ENCODE measurements around the gene TNFAIP8L3. TPM values are rescaled to one million over a fixed set of nuclear protein-coding genes. Genes with fewer than 3 reads are reported as not detected.

The TNFAIP8L3 gene
- total and polyA plus RNA-seq, 2 donors, result 0.47 to 4.7 TPM

DNA sequence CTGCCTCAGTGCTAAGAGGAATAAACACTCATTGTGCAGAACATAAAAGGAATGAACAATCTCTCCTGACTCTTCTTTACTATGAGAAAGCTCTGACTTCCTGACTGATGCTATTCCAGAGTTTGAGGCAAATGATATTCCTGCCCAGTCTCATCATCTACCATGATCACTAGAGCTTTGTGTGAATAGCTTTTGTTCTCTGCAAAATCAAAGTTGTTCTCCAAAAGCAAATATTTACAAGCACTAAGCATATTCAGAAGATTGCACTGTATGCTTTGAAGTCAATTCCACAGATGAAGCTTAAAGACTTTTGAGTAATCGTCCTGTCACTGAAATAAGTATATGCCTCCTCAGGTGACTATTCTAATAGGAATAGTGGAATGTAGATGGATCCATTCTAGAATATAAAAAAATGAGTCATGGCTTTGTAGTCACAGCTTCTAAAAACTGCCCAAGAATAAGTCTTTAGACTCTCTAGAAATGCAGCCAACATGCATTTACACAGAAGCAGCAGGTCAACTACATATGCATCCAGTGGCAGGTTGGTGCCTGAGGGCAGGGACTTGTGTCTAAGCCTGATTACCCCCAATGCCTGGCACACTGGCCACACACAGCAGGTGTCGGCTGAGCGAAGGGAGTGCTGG is 34.6 kb downstream of the TNFAIP8L3 start:
- Histone ChIP-seq H3K27me3 (ENCODE audit: control insufficient read depth in 2 of 2, insufficient read depth in 1 of 2, low read length in 1 of 2) (no peaks in the 10 kb centered on the region), H3K4me3 (ENCODE audit: low read length in 2 of 2) (no peak overlapping the region), H3K9me3 (ENCODE audit: control insufficient read depth in 2 of 2, insufficient read depth in 1 of 2, low read length in 1 of 2) (no peaks in the 10 kb centered on the region), H3K4me1 (ENCODE audit: control insufficient read depth in 2 of 2, insufficient read depth in 2 of 2, low read length in 2 of 2) (no peaks in the 10 kb centered on the region), H3K36me3 (ENCODE audit: control insufficient read depth in 2 of 2, insufficient read depth in 2 of 2, low read length in 1 of 2) (no peaks in the 10 kb centered on the region), H3K27ac (ENCODE audit: low read depth in 1 of 2, low read length in 1 of 2) (no peak overlapping the region)
- DNase-seq (ENCODE audit: low read depth in 6 of 9, low spot score in 9 of 9), result no peak
- WGBS, result 98% methylated on average over 3 of the region's 3 CpGs

DNA sequence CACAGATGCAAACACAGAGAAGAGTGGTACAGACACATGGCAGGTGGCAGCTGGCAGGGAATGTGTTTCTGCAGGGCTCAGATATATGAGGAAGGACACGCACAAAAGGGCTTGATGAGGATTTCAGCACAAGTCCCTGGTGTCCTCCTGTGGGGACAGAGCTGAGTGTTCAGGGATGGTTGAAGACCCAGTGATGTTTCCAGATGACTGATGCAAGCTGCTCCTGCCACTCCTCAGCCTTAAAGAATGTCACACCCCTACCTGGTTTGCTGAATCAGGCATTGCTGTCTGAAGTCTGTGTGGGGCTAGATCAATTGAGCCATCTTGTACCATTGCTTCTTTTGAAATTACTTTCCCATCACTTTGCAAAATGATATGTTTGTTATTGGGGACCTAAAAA is 40.2 kb downstream of the TNFAIP8L3 start:
- DNase-seq (ENCODE audit: low read depth in 6 of 9, low spot score in 9 of 9), result no peak
- H3K4me1 ChIP-seq (ENCODE audit: control insufficient read depth in 2 of 2, insufficient read depth in 2 of 2, low read length in 2 of 2), result no peaks in the 10 kb centered on the region
- no peak overlapping the region for H3K4me3 ChIP-seq (ENCODE audit: low read length in 2 of 2)
- no peak overlapping the region for H3K27ac ChIP-seq (ENCODE audit: low read depth in 1 of 2, low read length in 1 of 2)
- no peaks in the 10 kb centered on the region for H3K36me3 ChIP-seq (ENCODE audit: control insufficient read depth in 2 of 2, insufficient read depth in 2 of 2, low read length in 1 of 2)
- H3K27me3 ChIP-seq (ENCODE audit: control insufficient read depth in 2 of 2, insufficient read depth in 1 of 2, low read length in 1 of 2), result no peaks in the 10 kb centered on the region
- no peaks in the 10 kb centered on the region for H3K9me3 ChIP-seq (ENCODE audit: control insufficient read depth in 2 of 2, insufficient read depth in 1 of 2, low read length in 1 of 2)
- 98% methylated on average over 1 of the region's 1 CpG for WGBS

GRCh38 chr15:51053571-51053970 is 41.1 kb downstream of the TNFAIP8L3 start:
- H3K4me1 ChIP-seq (ENCODE audit: control insufficient read depth in 2 of 2, insufficient read depth in 2 of 2, low read length in 2 of 2), result no peaks in the 10 kb centered on the region
- no peaks in the 10 kb centered on the region for H3K9me3 ChIP-seq (ENCODE audit: control insufficient read depth in 2 of 2, insufficient read depth in 1 of 2, low read length in 1 of 2)
- DNase-seq (ENCODE audit: low read depth in 6 of 9, low spot score in 9 of 9), result no peak
- no peaks in the 10 kb centered on the region for H3K36me3 ChIP-seq (ENCODE audit: control insufficient read depth in 2 of 2, insufficient read depth in 2 of 2, low read length in 1 of 2)
- H3K4me3 ChIP-seq (ENCODE audit: low read length in 2 of 2), result no peak overlapping the region
- 96% methylated on average over 1 of the region's 1 CpG for WGBS
- H3K27ac ChIP-seq (ENCODE audit: low read depth in 1 of 2, low read length in 1 of 2), result no peak overlapping the region
- H3K27me3 ChIP-seq (ENCODE audit: control insufficient read depth in 2 of 2, insufficient read depth in 1 of 2, low read length in 1 of 2), result no peaks in the 10 kb centered on the region

- DNase-seq (ENCODE audit: low read depth in 6 of 9, low spot score in 9 of 9), result no peak
- H3K36me3 ChIP-seq (ENCODE audit: control insufficient read depth in 2 of 2, insufficient read depth in 2 of 2, low read length in 1 of 2), result no peaks in the 10 kb centered on the region
- no peaks in the 10 kb centered on the region for H3K4me1 ChIP-seq (ENCODE audit: control insufficient read depth in 2 of 2, insufficient read depth in 2 of 2, low read length in 2 of 2)
- no peaks in the 10 kb centered on the region for H3K9me3 ChIP-seq (ENCODE audit: control insufficient read depth in 2 of 2, insufficient read depth in 1 of 2, low read length in 1 of 2)
- no peaks in the 10 kb centered on the region for H3K27me3 ChIP-seq (ENCODE audit: control insufficient read depth in 2 of 2, insufficient read depth in 1 of 2, low read length in 1 of 2)
- H3K27ac ChIP-seq (ENCODE audit: low read depth in 1 of 2, low read length in 1 of 2), result no peak overlapping the region
- no peak overlapping the region for H3K4me3 ChIP-seq (ENCODE audit: low read length in 2 of 2)
- 77% methylated on average over 3 of the region's 3 CpGs for WGBS
Measured at GRCh38 chr15:51051776-51052175, 42.9 kb downstream of the TNFAIP8L3 start.

DNA sequence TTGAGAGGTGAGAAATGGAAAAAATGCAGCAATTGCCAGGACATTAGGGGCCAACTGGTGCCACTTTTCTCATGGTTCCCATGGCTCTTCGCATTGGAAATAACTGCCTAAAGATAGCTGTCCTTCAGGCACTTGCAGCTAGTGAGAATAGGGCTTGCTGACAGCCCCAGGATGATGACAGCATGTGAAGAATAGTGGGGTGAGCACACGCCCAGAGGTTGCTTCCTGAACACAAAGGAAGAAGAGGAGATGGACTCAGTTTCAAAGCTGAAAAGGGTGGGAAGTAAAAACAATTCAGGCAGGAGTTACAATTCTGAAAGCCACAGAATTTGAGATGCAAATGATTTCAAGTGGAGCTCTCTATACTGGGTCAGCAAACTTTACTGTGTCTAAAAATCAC is 45.6 kb downstream of the TNFAIP8L3 start:
- WGBS, result 86% methylated on average over 2 of the region's 2 CpGs

DNA sequence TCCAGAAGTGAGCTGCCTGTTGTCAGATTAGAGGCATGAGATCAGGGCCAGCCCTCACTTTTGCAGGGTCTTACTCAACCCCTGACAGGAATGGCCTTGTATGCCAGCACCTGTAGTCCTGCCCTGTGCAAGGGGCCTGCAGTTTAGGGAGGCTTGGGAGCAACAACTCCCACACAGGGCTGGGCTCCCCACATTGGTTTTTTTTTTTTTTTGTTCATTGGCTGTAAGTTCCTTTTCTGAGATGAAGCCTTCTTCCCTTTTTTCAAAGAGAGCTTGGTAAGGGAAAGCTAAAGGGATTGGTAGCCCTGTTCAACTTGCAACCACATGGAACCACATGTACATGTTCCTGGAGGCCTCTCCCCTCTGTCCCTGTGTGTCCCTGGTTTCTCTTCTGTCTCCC is 46.4 kb downstream of the TNFAIP8L3 start:
- no peak overlapping the region for H3K27ac ChIP-seq (ENCODE audit: low read depth in 1 of 2, low read length in 1 of 2)
- H3K4me1 ChIP-seq (ENCODE audit: control insufficient read depth in 2 of 2, insufficient read depth in 2 of 2, low read length in 2 of 2), result no peaks in the 10 kb centered on the region
- no peak overlapping the region for H3K4me3 ChIP-seq (ENCODE audit: low read length in 2 of 2)
- no peaks in the 10 kb centered on the region for H3K27me3 ChIP-seq (ENCODE audit: control insufficient read depth in 2 of 2, insufficient read depth in 1 of 2, low read length in 1 of 2)
- H3K9me3 ChIP-seq (ENCODE audit: control insufficient read depth in 2 of 2, insufficient read depth in 1 of 2, low read length in 1 of 2), result no peaks in the 10 kb centered on the region
- no peaks in the 10 kb centered on the region for H3K36me3 ChIP-seq (ENCODE audit: control insufficient read depth in 2 of 2, insufficient read depth in 2 of 2, low read length in 1 of 2)
- no peak for DNase-seq (ENCODE audit: low read depth in 6 of 9, low spot score in 9 of 9)

More for the DNA sequence above, 45.6 kb downstream of the TNFAIP8L3 start:
- DNase-seq (ENCODE audit: low read depth in 6 of 9, low spot score in 9 of 9), result no peak
- H3K27ac ChIP-seq (ENCODE audit: low read depth in 1 of 2, low read length in 1 of 2), result no peak overlapping the region
- no peaks in the 10 kb centered on the region for H3K9me3 ChIP-seq (ENCODE audit: control insufficient read depth in 2 of 2, insufficient read depth in 1 of 2, low read length in 1 of 2)
- H3K4me3 ChIP-seq (ENCODE audit: low read length in 2 of 2), result no peak overlapping the region
- H3K36me3 ChIP-seq (ENCODE audit: control insufficient read depth in 2 of 2, insufficient read depth in 2 of 2, low read length in 1 of 2), result no peaks in the 10 kb centered on the region
- no peaks in the 10 kb centered on the region for H3K4me1 ChIP-seq (ENCODE audit: control insufficient read depth in 2 of 2, insufficient read depth in 2 of 2, low read length in 2 of 2)
- no peaks in the 10 kb centered on the region for H3K27me3 ChIP-seq (ENCODE audit: control insufficient read depth in 2 of 2, insufficient read depth in 1 of 2, low read length in 1 of 2)

GRCh38 chr15:51046799-51047449 is 47.8 kb downstream of the TNFAIP8L3 start:
- H3K4me1 ChIP-seq (ENCODE audit: control insufficient read depth in 2 of 2, insufficient read depth in 2 of 2, low read length in 2 of 2), result no peaks in the 10 kb centered on the region
- DNase-seq (ENCODE audit: low read depth in 6 of 9, low spot score in 9 of 9), result no peak
- no peaks in the 10 kb centered on the region for H3K9me3 ChIP-seq (ENCODE audit: control insufficient read depth in 2 of 2, insufficient read depth in 1 of 2, low read length in 1 of 2)
- no peaks in the 10 kb centered on the region for H3K27me3 ChIP-seq (ENCODE audit: control insufficient read depth in 2 of 2, insufficient read depth in 1 of 2, low read length in 1 of 2)
- H3K36me3 ChIP-seq (ENCODE audit: control insufficient read depth in 2 of 2, insufficient read depth in 2 of 2, low read length in 1 of 2), result no peaks in the 10 kb centered on the region
- H3K27ac ChIP-seq (ENCODE audit: low read depth in 1 of 2, low read length in 1 of 2), result no peak overlapping the region
- no peak overlapping the region for H3K4me3 ChIP-seq (ENCODE audit: low read length in 2 of 2)
- WGBS, result 93% methylated on average over 3 of the region's 3 CpGs

- no peaks in the 10 kb centered on the region for H3K9me3 ChIP-seq (ENCODE audit: control insufficient read depth in 2 of 2, insufficient read depth in 1 of 2, low read length in 1 of 2)
- no peaks in the 10 kb centered on the region for H3K36me3 ChIP-seq (ENCODE audit: control insufficient read depth in 2 of 2, insufficient read depth in 2 of 2, low read length in 1 of 2)
- no peaks in the 10 kb centered on the region for H3K4me1 ChIP-seq (ENCODE audit: control insufficient read depth in 2 of 2, insufficient read depth in 2 of 2, low read length in 2 of 2)
- H3K27ac ChIP-seq (ENCODE audit: low read depth in 1 of 2, low read length in 1 of 2), result no peak overlapping the region
- no peak overlapping the region for H3K4me3 ChIP-seq (ENCODE audit: low read length in 2 of 2)
- 100% methylated on average over 2 of the region's 2 CpGs for WGBS
- H3K27me3 ChIP-seq (ENCODE audit: control insufficient read depth in 2 of 2, insufficient read depth in 1 of 2, low read length in 1 of 2), result no peaks in the 10 kb centered on the region
- DNase-seq (ENCODE audit: low read depth in 6 of 9, low spot score in 9 of 9), result no peak
Measured at GRCh38 chr15:51046016-51046415, 48.7 kb downstream of the TNFAIP8L3 start.

DNA sequence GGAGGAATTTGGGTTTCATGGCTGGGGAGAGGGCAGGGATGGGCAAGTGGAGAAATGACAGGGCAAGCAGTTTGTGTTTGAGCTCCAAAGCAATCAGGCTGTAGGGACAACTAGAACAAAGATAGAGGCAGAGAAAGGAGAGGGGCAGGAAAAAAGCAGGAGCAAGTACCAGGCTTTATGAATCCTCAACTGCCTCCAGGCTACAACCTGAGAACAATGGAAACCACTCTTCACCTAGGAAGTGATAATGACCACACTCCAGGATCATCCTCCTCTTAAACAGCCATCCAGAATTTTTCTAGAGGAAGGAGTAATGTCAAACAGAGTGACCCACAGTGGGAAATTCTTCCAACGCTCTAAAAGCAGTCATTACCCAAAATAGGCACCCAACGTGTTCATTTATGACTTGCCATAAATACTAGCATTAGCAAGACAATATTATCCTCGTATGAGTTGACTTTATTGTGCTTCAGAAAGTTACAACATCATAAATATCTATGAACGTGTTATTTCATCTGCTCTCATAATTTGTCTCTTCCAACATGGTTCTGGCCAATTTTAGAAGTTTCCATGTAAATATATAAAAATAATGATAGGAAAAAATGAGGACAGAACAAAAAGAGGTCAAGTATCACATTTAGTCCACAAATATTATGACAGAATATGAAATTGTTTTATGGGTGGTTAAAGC is 50.5 kb downstream of the TNFAIP8L3 start:
- H3K9me3 ChIP-seq (ENCODE audit: control insufficient read depth in 2 of 2, insufficient read depth in 1 of 2, low read length in 1 of 2), result no peaks in the 10 kb centered on the region
- DNase-seq (ENCODE audit: low read depth in 6 of 9, low spot score in 9 of 9), result no peak

More for the DNA sequence above, 50.5 kb downstream of the TNFAIP8L3 start:
- Histone ChIP-seq H3K4me3 (ENCODE audit: low read length in 2 of 2) (no peak overlapping the region), H3K27ac (ENCODE audit: low read depth in 1 of 2, low read length in 1 of 2) (no peak overlapping the region), H3K36me3 (ENCODE audit: control insufficient read depth in 2 of 2, insufficient read depth in 2 of 2, low read length in 1 of 2) (no peaks in the 10 kb centered on the region), H3K27me3 (ENCODE audit: control insufficient read depth in 2 of 2, insufficient read depth in 1 of 2, low read length in 1 of 2) (no peaks in the 10 kb centered on the region), H3K4me1 (ENCODE audit: control insufficient read depth in 2 of 2, insufficient read depth in 2 of 2, low read length in 2 of 2) (no peaks in the 10 kb centered on the region)
- 92% methylated on average over 4 of the region's 4 CpGs for WGBS
